Measurements from ENCODE around the gene UBE2E2. TPM values are rescaled to one million over a fixed set of nuclear protein-coding genes. Genes with fewer than 3 reads are reported as not detected.

UBE2E2 gene
- total RNA-seq, 1 donor from 2014 or later: 45.9 TPM

- no peak for DNase-seq
- no peaks in the 10 kb centered on the region for H3K9me3 ChIP-seq
- H3K27ac ChIP-seq: no peak overlapping the region
- intact Hi-C loops (cut with DNase I): no loop called here
- H3K4me3 ChIP-seq: no peak overlapping the region
- H3K4me1 ChIP-seq: no peaks in the 10 kb centered on the region
- peak; percentile 45 for ATAC-seq
- H3K27me3 ChIP-seq: no peaks in the 10 kb centered on the region
- no peaks in the 10 kb centered on the region for H3K36me3 ChIP-seq
- no peak for TF ChIP-seq CTCF (IDR thresholded peaks at IDR 0.05)
Observed at GRCh38 chr3:23182996-23183513, 20.1 kb upstream of the UBE2E2 start.

GRCh38 chr3:23183731-23184130 lies 19.4 kb upstream of the UBE2E2 start:
- ATAC-seq (peak; percentile 88), DNase-seq (no peak)
- intact Hi-C loops (cut with DNase I): no loop called here

GRCh38 chr3:23185861-23186260 lies 17.3 kb upstream of the UBE2E2 start:
- Histone ChIP-seq H3K9me3 (no peaks in the 10 kb centered on the region), H3K4me3 (no peak overlapping the region), H3K4me1 (peaks cover 5% of the 10 kb centered on the region), H3K36me3 (no peaks in the 10 kb centered on the region), H3K27me3 (no peaks in the 10 kb centered on the region), H3K27ac (no peak overlapping the region)
- no peak for DNase-seq
- peak; percentile 48 for ATAC-seq
- no peak for TF ChIP-seq CTCF (IDR thresholded peaks at IDR 0.05)
- intact Hi-C loops (cut with DNase I): no loop called here

More at GRCh38 chr3:23183731-23184130, 19.4 kb upstream of the UBE2E2 start:
- no peaks in the 10 kb centered on the region for H3K27me3 ChIP-seq
- no peaks in the 10 kb centered on the region for H3K36me3 ChIP-seq
- H3K27ac ChIP-seq: no peak overlapping the region
- no peaks in the 10 kb centered on the region for H3K9me3 ChIP-seq
- H3K4me1 ChIP-seq: peaks cover under 1% of the 10 kb centered on the region
- peak; percentile 50 for TF ChIP-seq CTCF (IDR thresholded peaks at IDR 0.05)
- no peak overlapping the region for H3K4me3 ChIP-seq

GRCh38 chr3:23189187-23189586 lies 13.9 kb upstream of the UBE2E2 start:
- ATAC-seq: no peak
- DNase-seq: no peak
- Histone ChIP-seq H3K4me1 (peaks cover 5% of the 10 kb centered on the region), H3K27me3 (no peaks in the 10 kb centered on the region), H3K27ac (no peak overlapping the region), H3K9me3 (no peaks in the 10 kb centered on the region), H3K36me3 (no peaks in the 10 kb centered on the region), H3K4me3 (no peak overlapping the region)
- intact Hi-C loops (cut with DNase I): no loop called here
- TF ChIP-seq CTCF (IDR thresholded peaks at IDR 0.05): no peak

GRCh38 chr3:23192816-23193215 lies 10.3 kb upstream of the UBE2E2 start:
- ATAC-seq (no peak), DNase-seq (no peak)
- Histone ChIP-seq H3K27me3 (no peaks in the 10 kb centered on the region), H3K9me3 (no peaks in the 10 kb centered on the region), H3K4me3 (no peak overlapping the region), H3K4me1 (peaks cover 5% of the 10 kb centered on the region), H3K27ac (no peak overlapping the region), H3K36me3 (no peaks in the 10 kb centered on the region)
- no peak for TF ChIP-seq CTCF (IDR thresholded peaks at IDR 0.05)
- intact Hi-C loops (cut with DNase I): no loop called here

GRCh38 chr3:23193831-23194230 lies 9.3 kb upstream of the UBE2E2 start:
- intact Hi-C loops (cut with DNase I): no loop called here
- ATAC-seq (peak; percentile 59), DNase-seq (no peak)
- H3K9me3 ChIP-seq: no peaks in the 10 kb centered on the region
- H3K36me3 ChIP-seq: no peaks in the 10 kb centered on the region
- H3K27me3 ChIP-seq: no peaks in the 10 kb centered on the region
- TF ChIP-seq CTCF (IDR thresholded peaks at IDR 0.05): no peak
- no peak overlapping the region for H3K4me3 ChIP-seq
- H3K4me1 ChIP-seq: peaks cover 3% of the 10 kb centered on the region
- H3K27ac ChIP-seq: no peak overlapping the region

All from upper lobe of right lung (tissue), 1 donor.